Neural cell (in vitro differentiated cells): Measurements from ENCODE around the gene OR1E2.

Experiments used
- CTCF ChIP-seq: fragments of 450-650 bp; IDR thresholded peaks from 2 replicates; pipeline ENCODE4 v1.5.1; 2014; ENCODE audit warnings: antibody characterized with exemption, mild to moderate bottlenecking, moderate library complexity; ENCODE audit not compliant: poor library complexity, severe bottlenecking
- EP300 ChIP-seq: fragments of 450-650 bp; conservative IDR thresholded peaks from 2 replicates; pipeline ENCODE4 v1.6.1; 2014; ENCODE audit warnings: antibody characterized with exemption, mild to moderate bottlenecking, moderate library complexity; ENCODE audit not compliant: poor library complexity, severe bottlenecking
- EZH2 ChIP-seq: fragments of 200-600, 300-800 bp; shearing (Covaris generic), sonication (generic); IDR thresholded peaks from 2 replicates; pipeline ENCODE4 v1.6.1; 2014; ENCODE audit warnings: antibody characterized with exemption, low read length, borderline replicate concordance, mild to moderate bottlenecking; ENCODE audit not compliant: insufficient read depth, poor library complexity, severe bottlenecking
- POLR2AphosphoS5 ChIP-seq: IDR thresholded peaks from 2 replicates; pipeline ENCODE4 v1.6.1; 2012
- RAD21 ChIP-seq: fragments of 450-650 bp; conservative IDR thresholded peaks from 2 replicates; pipeline ENCODE4 v1.6.1; 2014; ENCODE audit warnings: antibody characterized with exemption, mild to moderate bottlenecking, moderate library complexity
- SMC3 ChIP-seq: fragments of 450-650 bp; conservative IDR thresholded peaks from 2 replicates; pipeline ENCODE4 v1.6.1; 2014; ENCODE audit warnings: antibody characterized with exemption, mild to moderate bottlenecking, moderate library complexity; ENCODE audit not compliant: poor library complexity
- TAF1 ChIP-seq: IDR thresholded peaks from 2 replicates; pipeline ENCODE4 v1.6.1; 2012; ENCODE audit warnings: low read depth
- TF ChIP-seq, protein P1 (sequence below): IDR thresholded peaks from 2 replicates; pipeline ENCODE4 v1.6.1; 2012; ENCODE audit warnings: borderline replicate concordance

- no peak for TF ChIP-seq CTCF
- no peak for TF ChIP-seq POLR2AphosphoS5
- TF ChIP-seq, protein P1, sequence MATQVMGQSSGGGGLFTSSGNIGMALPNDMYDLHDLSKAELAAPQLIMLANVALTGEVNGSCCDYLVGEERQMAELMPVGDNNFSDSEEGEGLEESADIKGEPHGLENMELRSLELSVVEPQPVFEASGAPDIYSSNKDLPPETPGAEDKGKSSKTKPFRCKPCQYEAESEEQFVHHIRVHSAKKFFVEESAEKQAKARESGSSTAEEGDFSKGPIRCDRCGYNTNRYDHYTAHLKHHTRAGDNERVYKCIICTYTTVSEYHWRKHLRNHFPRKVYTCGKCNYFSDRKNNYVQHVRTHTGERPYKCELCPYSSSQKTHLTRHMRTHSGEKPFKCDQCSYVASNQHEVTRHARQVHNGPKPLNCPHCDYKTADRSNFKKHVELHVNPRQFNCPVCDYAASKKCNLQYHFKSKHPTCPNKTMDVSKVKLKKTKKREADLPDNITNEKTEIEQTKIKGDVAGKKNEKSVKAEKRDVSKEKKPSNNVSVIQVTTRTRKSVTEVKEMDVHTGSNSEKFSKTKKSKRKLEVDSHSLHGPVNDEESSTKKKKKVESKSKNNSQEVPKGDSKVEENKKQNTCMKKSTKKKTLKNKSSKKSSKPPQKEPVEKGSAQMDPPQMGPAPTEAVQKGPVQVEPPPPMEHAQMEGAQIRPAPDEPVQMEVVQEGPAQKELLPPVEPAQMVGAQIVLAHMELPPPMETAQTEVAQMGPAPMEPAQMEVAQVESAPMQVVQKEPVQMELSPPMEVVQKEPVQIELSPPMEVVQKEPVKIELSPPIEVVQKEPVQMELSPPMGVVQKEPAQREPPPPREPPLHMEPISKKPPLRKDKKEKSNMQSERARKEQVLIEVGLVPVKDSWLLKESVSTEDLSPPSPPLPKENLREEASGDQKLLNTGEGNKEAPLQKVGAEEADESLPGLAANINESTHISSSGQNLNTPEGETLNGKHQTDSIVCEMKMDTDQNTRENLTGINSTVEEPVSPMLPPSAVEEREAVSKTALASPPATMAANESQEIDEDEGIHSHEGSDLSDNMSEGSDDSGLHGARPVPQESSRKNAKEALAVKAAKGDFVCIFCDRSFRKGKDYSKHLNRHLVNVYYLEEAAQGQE = no peak
- TF ChIP-seq RAD21 = no peak
- TF ChIP-seq EP300 = no peak
- no peak for TF ChIP-seq TAF1
- no peak for TF ChIP-seq SMC3
- TF ChIP-seq EZH2 = no peak
Observed at GRCh38 chr17:3415610-3416009, 18.0 kb downstream of the OR1E2 start.
